ENCODE measurements around the gene KCNH6.

Gene KCNH6

GRCh38 chr17:63531022-63531965 is 8.1 kb downstream of the KCNH6 start:
- in situ Hi-C loops (cut with MboI; ENCODE audit: low sequenced_read_pairs), result no loop called here

DNA sequence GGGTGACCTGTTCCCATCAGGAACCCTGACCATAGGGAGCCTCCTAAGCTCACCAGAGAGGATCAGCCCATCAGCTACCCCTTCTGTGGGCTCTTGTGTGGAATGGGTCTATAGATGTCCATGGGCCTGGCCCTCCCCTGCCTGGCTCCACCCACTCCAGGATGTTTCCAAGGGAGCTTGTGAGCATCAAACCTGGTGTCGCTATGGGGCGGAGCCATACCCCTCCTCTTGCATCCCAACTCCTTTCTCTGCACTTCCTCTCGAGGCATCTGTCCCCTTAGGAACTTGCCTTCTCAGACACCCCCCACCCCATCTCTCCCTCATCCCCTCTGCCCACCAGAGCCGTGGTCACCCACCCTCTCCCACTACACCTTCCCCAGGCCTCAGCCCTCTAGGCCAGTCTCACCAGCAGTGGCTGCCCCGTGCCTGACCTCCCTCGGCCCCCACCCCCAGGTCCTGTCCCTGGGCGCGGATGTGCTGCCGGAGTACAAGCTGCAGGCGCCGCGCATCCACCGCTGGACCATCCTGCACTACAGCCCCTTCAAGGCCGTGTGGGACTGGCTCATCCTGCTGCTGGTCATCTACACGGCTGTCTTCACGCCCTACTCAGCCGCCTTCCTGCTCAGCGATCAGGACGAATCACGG is 10.4 kb downstream of the KCNH6 start:
- in situ Hi-C loops (cut with MboI; ENCODE audit: low sequenced_read_pairs), result no loop called here

DNA sequence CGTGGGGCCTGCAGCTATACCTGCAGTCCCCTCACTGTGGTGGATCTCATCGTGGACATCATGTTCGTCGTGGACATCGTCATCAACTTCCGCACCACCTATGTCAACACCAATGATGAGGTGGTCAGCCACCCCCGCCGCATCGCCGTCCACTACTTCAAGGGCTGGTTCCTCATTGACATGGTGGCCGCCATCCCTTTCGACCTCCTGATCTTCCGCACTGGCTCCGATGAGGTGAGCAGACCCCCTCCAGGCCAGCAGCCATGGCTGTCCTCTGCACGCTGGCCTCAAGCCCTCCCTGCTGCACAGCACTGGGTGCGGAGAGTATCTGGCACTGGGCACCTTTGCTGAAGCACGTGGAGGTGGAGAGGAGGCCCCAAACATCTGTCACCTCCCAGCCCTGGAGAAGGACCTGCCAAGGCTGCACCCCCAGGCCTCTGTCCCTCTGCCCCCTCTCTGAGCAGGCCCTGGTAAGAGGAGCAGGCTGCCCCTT is 11.0 kb downstream of the KCNH6 start:
- in situ Hi-C loops (cut with MboI; ENCODE audit: low sequenced_read_pairs), result no loop called here

DNA sequence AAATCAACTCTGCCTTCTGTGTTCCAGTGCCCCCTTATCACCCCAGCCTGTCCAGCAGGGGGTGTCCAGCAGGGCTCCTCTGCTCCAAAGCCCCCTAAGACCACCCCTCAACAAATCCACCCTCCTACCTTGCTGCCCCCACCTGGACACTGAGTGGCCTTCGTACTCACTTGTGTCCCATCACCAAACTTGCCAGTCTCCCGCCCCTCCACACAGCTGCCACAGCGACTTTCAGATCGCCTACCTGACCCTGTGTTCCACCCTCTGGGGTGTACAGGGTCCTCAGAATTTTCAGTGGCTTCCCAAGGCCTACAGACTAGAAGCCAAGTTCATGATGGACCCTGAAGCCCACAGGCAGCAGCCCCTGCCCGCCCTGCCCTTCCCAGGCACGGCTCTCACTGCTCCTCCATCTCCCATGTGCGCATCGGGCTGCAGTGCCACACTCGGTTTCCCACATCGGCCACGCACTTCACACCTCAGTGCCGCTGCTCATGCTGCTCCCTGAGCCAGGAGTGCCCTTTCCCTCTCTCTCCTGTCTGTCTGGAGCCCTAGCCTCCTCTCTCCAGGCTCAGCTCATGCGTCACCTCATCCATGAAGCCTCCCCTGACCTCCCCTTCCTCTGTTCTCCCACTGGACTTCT is 11.8 kb downstream of the KCNH6 start:
- in situ Hi-C loops (cut with MboI; ENCODE audit: low sequenced_read_pairs), result no loop called here

DNA sequence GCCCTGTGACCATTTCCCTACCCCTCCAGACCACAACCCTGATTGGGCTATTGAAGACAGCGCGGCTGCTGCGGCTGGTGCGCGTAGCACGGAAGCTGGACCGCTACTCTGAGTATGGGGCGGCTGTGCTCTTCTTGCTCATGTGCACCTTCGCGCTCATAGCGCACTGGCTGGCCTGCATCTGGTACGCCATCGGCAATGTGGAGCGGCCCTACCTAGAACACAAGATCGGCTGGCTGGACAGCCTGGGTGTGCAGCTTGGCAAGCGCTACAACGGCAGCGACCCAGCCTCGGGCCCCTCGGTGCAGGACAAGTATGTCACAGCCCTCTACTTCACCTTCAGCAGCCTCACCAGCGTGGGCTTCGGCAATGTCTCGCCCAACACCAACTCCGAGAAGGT is 12.5 kb downstream of the KCNH6 start:
- in situ Hi-C loops (cut with MboI; ENCODE audit: low sequenced_read_pairs), result no loop called here

- in situ Hi-C loops (cut with MboI; ENCODE audit: low sequenced_read_pairs), result no loop called here
Observed at GRCh38 chr17:63537001-63537400, 13.8 kb downstream of the KCNH6 start.

DNA sequence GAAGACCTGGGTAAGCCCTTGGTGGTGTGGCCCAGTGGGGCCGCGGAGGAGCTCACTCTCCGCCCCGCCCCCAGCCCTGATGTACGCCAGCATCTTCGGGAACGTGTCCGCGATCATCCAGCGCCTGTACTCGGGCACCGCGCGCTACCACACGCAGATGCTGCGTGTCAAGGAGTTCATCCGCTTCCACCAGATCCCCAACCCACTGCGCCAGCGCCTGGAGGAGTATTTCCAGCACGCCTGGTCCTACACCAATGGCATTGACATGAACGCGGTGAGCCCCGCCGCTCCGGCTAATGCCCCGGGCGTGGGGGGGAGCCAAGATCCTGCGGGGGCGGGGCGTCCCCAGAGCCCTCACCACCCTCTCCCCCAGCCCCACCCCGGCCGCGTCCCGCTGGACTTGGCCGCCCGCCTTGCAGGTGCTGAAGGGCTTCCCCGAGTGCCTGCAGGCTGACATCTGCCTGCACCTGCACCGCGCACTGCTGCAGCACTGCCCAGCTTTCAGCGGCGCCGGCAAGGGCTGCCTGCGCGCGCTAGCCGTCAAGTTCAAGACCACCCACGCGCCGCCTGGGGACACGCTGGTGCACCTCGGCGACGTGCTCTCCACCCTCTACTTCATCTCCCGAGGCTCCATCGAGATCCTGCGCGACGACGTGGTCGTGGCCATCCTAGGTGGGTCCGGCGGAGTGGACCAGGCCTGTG is 15.0 kb downstream of the KCNH6 start:
- in situ Hi-C loops (cut with MboI; ENCODE audit: low sequenced_read_pairs), result no loop called here

- in situ Hi-C loops (cut with MboI; ENCODE audit: low sequenced_read_pairs), result no loop called here
Observed at GRCh38 chr17:63538693-63539595, 15.8 kb downstream of the KCNH6 start.

DNA sequence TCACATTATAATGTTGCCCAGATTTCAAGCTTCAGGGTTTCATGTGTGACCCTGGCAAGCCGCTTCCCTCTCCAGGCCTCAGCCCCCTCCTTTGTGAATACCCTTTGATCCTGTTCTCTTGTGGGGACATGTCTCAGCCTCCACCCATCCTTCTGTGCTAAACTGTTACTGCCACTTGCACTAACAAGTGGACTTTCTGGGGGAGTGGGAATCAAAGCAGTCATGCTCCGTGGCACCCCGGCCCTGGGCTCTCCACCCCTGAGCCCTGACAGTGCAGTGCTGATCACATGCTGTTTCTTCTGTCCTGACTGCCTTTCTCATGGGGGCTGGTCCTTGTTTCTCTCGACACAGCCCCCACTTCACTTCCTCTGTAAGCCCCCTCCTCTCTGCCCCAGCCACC is 17.4 kb downstream of the KCNH6 start:
- in situ Hi-C loops (cut with MboI; ENCODE audit: low sequenced_read_pairs), result no loop called here

DNA sequence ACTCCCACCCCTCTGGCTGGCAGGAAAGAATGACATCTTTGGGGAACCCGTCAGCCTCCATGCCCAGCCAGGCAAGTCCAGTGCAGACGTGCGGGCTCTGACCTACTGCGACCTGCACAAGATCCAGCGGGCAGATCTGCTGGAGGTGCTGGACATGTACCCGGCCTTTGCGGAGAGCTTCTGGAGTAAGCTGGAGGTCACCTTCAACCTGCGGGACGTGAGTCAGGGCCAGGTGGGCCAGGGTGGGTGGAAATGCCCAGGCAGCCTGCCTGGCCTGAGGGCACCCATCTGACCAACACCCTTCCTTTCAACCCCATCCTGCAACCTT is 19.0 kb downstream of the KCNH6 start:
- in situ Hi-C loops (cut with MboI; ENCODE audit: low sequenced_read_pairs), result no loop called here

- in situ Hi-C loops (cut with MboI; ENCODE audit: low sequenced_read_pairs), result no loop called here
Observed at GRCh38 chr17:63542942-63543821, 20.0 kb downstream of the KCNH6 start.

- in situ Hi-C loops (cut with MboI; ENCODE audit: low sequenced_read_pairs), result no loop called here
Observed at GRCh38 chr17:63543822-63544420, 20.8 kb downstream of the KCNH6 start.

DNA sequence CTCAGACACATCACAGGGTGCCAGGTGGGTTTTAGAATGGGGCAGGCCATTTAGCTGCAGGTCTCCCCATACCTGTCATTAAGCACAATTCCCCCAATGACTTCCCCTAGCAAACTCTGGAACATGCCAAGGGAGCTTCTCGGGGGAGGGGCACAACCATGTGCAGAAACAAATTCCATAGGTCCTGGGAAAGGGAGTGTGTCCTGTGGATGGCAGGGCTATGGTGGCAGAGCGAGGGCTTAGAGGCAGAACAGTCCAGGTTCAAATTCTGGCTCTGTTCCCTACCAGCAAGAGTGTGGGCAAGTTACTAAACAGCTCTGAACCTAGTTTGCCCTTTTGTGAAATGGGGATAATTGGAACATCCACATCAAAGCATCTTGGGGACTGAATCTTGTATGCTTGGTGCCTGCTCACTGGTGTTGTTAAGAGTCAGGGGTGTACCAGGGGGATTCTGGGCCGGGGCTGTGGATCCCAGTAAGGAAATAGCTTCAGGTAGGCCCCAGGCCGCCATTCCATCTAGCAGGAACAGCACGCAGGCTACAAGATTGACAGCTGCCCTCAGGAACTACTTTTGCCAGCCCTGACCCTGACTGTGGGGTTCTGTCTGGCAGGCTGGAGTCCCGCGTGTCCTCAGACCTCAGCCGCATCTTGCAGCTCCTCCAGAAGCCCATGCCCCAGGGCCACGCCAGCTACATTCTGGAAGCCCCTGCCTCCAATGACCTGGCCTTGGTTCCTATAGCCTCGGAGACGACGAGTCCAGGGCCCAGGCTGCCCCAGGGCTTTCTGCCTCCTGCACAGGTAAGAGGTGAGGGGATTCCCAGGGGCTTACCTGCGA is 21.5 kb downstream of the KCNH6 start:
- in situ Hi-C loops (cut with MboI; ENCODE audit: low sequenced_read_pairs), result no loop called here

- in situ Hi-C loops (cut with MboI; ENCODE audit: low sequenced_read_pairs), result no loop called here
Observed at GRCh38 chr17:63546308-63547082, 23.3 kb downstream of the KCNH6 start.

DNA sequence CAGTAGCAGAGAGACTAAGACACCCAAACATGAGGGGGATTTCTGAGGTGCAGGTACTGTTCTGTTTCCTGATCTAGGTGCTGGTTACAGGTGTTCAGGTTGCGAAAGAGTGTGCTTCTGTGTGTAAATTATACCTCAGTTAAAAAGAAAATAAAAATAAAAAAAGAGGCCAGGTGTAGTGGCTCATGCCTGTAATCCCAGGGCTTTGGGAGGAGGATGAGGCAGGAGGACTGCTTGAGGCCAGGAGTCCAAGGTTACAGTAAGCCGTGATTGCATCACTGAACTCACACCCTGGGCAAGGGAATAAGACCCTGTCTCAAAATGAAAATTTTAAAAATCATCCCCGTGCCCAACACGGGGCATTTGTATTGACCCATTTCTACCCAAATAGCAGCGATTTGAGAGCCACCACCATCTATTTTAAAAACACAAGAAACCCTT is 23.9 kb downstream of the KCNH6 start:
- in situ Hi-C loops (cut with MboI; ENCODE audit: low sequenced_read_pairs), result no loop called here

GRCh38 chr17:63549289-63549945 is 26.3 kb downstream of the KCNH6 start:
- in situ Hi-C loops (cut with MboI; ENCODE audit: low sequenced_read_pairs), result no loop called here

Measured in HL-60/S4 treated with phorbol 12-myristate 13-acetate at 8.2 ng/mL for 4 days and 3 days (cell line).